HG03354 (cell line): ENCODE data around the gene PIP5K1C.
"Not testable (repeated sequence)": the region's sequence is repeated elsewhere in the genome, so short reads cannot be mapped to it uniquely, and the experiment has no call there.

Source experiments
- ATAC-seq: cut with Tn5 transposase; IDR thresholded peaks from one replicate; pipeline ENCODE4 v1.9.1; 2021; ENCODE audit warnings: mild to moderate bottlenecking; ENCODE audit not compliant: unreplicated experiment, poor library complexity, severe bottlenecking

The PIP5K1C gene

GRCh38 chr19:3651684-3652083 is 48.6 kb downstream of the PIP5K1C start:
- ATAC-seq: no peak

DNA sequence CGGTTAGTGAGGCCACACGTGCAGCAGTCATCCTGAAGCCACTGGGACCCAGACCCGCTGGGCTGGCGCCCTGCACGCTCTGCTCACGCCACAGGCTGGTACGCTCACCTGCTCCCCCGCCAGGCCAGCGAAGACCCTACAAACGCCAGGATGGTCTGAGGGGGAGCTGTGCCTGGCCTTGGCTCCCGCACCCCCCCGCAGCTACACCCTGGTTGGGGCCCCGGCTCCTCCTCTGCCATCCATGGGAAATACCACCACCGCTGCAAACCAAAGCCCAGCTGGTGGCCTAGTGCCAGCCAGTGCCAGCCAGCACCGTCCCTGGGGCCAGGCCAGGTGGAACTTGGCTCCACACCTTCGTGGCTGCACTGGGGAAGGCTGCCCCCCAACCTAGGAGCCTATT is 50.4 kb downstream of the PIP5K1C start:
- no peak for ATAC-seq

DNA sequence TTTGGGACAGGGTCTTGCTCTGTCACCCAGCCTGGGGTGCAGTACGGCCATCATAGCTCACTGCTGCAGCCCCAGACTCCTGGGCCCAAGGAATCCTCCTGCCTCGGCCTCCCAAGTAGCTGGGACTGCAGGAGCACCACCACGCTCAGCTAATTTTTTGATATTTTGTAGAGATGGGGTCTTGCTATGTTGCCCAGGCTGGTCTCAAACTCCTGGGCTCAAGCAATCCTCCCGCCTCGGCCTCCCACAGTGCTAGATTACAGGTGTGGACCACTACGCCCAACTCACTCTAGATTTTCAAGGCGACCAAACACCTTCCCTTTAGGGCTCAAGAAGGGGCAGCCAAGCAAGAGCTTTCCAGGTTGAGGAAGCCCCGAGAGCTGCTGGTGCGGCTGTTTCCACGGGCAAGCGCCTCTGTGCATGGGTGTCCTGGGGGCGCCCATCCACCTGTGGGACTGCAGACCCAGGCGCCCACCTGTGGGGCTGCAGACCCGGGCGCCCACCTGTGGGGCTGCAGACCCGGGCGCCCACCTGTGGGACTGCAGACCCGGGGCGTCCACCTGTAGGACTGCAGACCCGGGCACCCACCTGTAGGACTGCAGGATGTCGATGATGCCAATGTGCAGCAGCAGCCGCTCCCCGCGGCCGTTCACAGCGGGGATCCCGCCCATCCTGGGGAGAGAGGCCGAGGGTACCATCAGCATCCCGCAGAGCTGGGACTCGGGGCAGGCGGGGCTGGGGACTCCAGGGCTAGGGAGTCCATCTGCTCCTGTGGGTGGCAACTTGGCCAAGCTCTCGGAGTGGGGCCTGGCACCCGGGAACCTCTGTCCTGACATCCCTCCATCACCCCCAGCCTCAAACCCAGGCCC is 52.0 kb downstream of the PIP5K1C start:
- no peak for ATAC-seq

DNA sequence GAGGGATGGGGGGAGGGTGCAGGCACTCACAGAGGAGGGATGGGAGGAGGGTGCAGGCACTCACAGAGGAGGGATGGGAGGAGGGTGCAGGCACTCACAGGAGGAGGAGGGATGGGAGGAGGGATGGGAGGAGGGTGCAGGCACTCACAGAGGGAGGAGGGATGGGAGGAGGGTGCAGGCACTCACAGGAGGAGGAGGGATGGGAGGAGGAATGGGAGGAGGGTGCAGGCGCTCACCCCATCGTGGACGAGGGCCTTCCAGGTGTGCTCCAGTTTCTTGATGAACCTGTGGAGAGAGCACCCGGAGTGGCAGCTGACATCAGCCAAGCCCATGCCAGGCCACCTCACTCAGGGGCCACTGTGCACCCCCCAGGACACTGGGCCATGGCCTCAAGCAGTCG is 53.2 kb downstream of the PIP5K1C start:
- ATAC-seq: not testable (repeated sequence)

GRCh38 chr19:3646336-3647092 is 53.8 kb downstream of the PIP5K1C start:
- no peak for ATAC-seq

DNA sequence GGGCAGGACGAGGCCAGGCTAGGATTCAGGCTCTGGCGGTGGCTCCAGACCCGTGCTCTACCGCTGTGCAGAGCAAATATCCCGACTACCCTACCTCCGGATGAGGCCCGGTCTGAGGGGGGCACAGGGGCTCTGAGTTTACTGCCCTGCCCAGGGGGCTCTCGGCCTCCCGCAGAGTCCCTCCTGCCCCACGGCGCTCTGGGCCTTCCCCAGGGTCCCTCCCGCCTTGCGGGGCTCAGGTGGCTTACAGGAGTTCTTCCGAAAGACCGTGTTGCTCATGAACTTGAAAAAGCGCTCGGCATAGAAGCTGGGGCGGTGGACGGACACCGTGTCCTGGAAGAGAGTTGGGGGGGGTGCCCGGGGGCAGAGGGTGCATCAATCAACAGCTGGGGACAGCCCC is 54.5 kb downstream of the PIP5K1C start:
- ATAC-seq: no peak

DNA sequence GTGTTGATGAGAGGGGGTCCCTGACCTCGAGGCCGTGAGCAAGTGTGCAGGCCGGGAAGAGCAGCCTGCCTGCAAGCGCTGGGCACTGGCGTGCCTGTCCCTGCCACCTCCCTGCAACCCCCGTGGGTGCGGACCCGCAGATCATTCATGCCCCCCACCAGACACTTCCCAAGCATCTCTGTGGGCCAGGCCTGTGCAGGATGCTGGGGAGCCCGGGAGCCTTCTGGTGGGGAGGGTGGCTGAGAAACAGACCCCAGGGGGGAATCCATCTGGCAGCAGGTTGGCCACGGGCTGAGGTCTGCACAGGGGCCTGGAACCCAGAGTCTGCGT is 55.2 kb downstream of the PIP5K1C start:
- ATAC-seq: no peak

DNA sequence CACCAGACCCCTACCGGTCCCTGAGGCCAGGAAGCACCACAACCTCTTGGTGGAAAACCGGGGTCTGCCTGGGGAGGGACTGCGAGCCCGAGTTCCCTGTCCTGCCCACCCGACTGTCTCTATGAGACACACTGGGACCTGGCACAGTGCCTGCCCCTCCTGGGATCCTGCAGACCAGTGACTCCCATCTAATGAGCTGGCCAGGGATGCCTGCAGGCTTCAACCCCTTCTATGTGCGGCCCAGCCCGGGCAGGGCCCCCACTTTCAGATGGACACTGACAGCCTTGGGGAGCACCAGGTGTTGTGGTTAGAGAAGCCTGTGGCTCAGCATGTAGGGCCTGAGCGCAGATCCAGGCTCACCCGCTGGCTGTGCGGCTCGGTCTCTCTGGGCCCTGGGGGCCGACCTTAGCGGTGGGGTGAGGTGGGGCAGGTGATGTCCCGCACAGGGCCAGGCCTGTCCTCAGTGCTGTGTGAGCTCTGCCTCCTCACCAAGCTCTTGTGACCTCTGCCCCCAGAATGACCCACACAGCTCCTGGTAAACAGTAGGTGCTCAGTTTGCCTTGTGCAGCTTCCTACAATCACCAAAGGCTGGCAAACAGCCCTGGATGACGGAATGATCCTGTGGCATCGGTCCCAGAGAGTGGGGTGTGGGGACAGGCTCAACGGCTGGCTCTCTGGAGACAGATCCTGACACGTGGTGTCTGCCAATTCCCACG is 55.8 kb downstream of the PIP5K1C start:
- no peak for ATAC-seq

DNA sequence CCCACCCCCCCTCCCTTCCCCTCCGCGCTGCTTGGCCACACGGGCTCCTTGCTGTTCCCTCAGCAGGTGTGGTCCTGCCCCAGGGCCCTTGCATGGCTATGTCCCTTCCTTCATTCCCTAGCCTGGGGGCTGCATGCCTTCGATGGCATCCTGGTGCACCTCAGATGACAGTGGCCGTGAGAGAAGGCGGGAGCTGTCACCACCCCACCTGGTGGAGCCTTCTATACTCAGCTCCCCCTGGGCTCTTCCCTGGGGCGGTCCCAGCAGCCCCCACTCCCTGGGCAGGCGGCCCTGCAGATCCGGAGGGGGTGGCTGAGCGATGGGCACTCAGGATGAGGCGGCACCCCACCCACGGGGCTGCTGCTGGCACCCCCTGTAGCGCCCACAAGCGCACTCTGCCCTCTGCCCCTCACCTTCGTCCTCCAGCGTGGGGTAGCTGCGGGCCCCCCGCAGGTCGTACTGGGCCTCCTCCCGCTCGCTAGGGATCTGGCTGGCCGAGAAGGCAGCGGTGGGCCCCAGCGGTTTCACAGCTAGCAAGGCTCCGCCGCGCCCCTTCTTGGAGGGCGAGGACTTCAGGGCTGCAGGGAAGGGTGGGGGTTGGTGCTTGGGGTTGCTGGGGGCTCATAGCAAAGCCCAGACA is 56.5 kb downstream of the PIP5K1C start:
- no peak for ATAC-seq

DNA sequence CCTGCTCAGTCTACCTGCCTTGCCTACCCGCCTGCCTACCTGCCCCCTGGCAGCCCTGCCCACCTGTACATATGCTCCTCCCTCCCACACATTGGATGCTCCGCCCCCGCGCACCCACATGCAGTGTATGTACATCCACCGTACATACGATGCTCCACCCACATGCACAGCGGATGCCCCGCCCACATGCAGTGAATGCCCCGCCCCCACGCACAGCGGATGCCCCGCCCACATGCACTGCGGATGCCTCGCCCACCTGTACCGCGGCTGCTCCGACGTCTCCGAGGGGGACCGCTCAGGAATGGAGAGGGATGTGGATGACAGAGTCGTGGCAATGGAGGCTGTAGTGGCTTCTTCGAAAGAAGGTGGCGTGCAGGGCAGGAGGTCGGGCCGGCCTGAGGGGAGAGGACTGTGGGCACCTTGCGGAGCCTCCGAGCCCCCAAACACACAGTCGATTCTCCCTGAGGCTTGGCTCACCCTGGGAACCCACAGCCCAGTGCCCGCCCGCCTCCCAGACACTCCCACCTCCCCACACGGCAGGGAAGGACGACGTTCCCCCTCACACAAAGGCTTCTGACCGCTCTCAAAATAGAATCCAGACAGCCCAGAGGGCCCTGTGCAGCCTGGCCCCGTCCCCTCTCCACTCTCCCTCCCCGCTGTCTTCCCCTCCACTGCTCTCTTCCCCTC is 57.1 kb downstream of the PIP5K1C start:
- no peak for ATAC-seq

- ATAC-seq: no peak
These were observed 58.0 kb downstream of the PIP5K1C start for GRCh38 chr19:3642296-3642695.

DNA sequence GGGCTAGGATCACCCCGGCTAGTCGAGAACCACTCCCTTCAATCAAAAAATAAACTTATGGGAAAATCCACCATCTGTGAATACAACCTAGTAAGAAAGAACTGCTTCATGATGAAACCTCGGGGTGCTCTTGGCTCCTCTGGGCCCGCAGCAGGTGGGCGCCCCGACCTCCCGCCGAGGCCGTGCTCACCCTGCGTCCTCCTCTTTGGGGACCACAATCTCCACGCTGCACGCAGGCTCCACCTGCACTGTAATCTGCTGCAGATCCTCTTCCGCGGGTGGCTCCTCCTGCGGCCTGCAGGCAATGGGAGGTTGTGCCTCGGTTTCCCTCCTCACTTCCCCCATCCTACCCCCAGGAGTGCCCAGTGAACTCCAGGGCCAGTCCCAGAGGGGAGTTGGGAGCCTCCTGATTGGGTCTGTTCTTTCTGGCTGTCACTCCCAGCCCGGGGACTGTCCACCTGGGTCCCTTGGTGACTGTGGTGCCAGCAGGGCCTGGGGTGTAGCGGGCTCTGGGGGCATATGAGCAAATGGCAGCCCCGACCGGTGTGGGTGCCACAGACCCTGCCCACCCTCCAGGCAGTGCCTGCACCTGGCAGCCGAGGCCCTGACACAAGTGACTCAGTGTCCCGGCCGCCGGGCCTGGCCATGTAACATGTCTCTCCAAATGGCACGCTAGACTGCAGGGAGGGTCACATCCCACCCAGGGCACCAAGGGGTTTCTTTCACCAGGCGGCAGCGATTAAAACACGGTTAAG is 58.6 kb downstream of the PIP5K1C start:
- ATAC-seq: no peak

- no peak for ATAC-seq
These were observed 60.8 kb downstream of the PIP5K1C start for GRCh38 chr19:3639479-3639878.

DNA sequence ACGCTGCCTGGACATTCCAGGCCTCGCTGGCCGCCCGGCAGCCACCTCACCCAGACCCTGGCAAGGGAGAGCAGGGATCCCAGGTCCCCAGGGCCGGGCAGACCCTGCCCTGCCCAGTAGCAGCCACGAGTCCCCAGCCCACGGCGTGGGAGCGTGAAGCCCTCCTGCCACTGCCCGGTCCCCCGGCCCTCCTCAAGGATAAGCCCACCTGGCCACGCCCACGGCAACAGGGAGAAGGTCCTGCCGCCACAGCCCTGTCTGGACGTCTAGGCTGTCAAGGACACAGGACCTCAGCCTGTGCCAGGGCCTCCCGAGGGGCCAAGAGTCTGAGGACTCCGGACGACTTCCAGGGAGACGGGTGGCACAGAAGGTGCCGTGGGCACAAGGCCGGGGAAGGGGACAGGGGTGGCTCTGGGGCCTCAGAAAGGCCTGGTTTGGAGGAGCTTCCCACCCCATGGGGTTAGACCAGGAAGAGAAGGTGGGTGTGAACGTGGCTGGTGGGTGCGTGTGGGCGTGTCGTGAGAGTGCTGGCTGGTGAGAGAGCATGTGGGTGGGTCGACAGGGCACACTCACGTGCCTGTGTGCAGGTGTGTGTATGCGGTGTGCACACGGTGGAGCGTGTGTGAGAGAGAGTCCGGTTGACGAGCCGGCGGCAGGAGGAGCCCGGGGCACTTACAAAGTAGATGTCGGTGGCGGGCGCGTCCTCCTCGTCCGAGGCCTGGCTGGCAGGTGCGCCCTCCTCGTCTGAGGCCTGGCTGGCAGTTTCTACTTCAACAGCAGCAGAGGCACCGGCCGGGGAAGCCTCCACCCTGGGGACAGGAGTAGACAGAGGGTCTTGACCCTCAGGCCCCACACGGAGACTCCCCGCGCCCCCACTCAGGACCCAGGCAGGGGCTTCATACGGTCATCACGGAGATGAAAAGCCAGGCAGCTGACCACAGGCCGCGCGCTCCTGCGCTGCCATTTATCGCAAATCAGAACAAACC is 61.8 kb downstream of the PIP5K1C start:
- ATAC-seq: no peak

- no peak for ATAC-seq
These were observed 62.6 kb downstream of the PIP5K1C start for GRCh38 chr19:3637621-3638020.

DNA sequence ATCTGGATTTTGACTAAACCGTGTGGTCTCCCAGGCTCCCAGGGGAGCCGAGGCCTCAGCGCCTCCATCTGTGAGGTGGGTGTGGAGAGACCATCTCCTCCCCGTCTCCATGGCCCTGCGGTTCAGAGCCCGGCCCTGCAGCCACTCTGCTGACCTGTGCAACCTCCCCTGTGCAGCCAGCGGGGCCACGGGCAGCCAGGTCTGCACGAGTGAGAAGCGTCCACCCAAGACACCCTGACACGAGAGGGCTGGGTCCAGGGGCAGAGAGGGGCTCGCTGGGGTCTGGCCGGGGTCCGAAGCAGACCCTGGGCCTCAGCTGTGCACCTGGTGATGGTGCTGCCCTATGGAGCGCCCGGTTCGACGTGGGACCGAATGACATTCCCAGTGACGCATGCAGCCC is 63.3 kb downstream of the PIP5K1C start:
- no peak for ATAC-seq

DNA sequence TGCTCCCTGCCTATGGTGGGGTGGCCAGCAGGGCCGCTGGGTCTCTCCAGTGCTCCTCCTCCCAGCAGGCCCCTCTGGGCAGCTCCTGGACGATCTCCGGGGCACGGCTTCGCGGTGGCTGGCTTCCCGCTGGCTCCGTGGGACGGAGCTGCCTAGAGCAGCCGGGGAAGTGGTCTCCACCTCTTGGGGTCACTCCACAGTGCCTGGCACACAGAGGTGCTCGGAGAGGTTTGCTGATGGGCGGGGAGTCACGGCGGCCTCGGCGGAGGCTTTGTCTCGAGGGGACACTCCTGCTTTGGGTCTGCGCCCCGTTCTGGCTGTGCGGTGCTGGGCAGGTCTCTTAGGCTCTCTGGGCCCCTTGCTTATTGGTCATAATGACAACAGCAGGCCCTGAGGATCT is 63.8 kb downstream of the PIP5K1C start:
- no peak for ATAC-seq

DNA sequence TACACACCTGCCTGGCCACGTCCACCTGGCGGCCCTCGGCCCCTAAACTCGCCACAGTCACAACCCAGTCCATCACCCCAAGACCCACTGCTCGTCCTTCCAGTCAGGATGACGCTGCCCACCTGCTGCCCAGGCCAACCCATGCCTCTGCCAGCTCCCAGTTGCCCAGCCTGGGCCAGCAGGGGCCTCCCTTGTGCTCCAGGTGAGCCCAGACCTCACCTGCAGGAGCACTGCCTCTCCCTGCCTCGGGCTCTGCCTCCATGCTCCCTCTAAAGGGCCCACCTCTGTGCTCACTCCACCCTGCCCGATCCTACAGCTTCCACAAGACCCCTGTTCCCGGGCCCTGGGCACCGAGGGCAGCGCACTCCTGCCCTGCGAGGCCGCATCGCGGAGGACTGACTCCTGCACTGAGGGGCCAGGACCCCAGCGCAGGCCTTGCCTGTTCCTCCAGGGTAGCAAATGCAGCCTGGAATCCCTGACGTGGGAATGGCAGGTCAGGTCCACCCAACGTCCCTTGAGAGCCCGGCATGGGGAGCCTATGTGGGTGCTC is 65.7 kb downstream of the PIP5K1C start:
- ATAC-seq: no peak
